ENCODE results near the gene GLTPD2. TPM values are rescaled to one million over a fixed set of nuclear protein-coding genes. Genes with fewer than 3 reads are reported as not detected.

GLTPD2 gene
- total RNA-seq: 10 to 100 TPM; 20.6 to 97.4 (median 60.9) TPM
- long read RNA-seq, partial matches to known transcripts: 2 of 3 reads
- long read RNA-seq, other reads (novel, unspliced or antisense): 0 of 3 reads

GRCh38 chr17:4788807-4789700 is at the start of gene GLTPD2:
GLTPD2 (plus strand) TSS chr17:4788964; CDS start chr17:4789012, 48 bp downstream.
- H3K27me3 ChIP-seq: no peaks in the 10 kb centered on the region
- ATAC-seq (peak; percentile 40 to 63 (median 57)), DNase-seq (peak; percentile 76 to 79 (median 76))
- 8% methylated on average over 7 of the region's 62 CpGs for WGBS (ENCODE audit: insufficient coverage, low coverage, low lambda C conversion rate, missing lambda C conversion rate)
- H3K4me3 ChIP-seq: peak within 1 kb of the TSS; percentile 68 to 84 (median 83)
- H3K4me1 ChIP-seq: peaks cover 0 to 25% (median 5%) of the 10 kb centered on the region in 4 donors
- no peaks in the 10 kb centered on the region for H3K9me3 ChIP-seq
- TF ChIP-seq POLR2A (IDR thresholded peaks at IDR 0.05): peak; percentile 74
- TF ChIP-seq, protein P1, sequence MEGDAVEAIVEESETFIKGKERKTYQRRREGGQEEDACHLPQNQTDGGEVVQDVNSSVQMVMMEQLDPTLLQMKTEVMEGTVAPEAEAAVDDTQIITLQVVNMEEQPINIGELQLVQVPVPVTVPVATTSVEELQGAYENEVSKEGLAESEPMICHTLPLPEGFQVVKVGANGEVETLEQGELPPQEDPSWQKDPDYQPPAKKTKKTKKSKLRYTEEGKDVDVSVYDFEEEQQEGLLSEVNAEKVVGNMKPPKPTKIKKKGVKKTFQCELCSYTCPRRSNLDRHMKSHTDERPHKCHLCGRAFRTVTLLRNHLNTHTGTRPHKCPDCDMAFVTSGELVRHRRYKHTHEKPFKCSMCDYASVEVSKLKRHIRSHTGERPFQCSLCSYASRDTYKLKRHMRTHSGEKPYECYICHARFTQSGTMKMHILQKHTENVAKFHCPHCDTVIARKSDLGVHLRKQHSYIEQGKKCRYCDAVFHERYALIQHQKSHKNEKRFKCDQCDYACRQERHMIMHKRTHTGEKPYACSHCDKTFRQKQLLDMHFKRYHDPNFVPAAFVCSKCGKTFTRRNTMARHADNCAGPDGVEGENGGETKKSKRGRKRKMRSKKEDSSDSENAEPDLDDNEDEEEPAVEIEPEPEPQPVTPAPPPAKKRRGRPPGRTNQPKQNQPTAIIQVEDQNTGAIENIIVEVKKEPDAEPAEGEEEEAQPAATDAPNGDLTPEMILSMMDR (IDR thresholded peaks at IDR 0.05): peak in 2 of 4 donors; percentile 9 to 16
- intact Hi-C loops (cut with DNase I): loop anchor here (5.0 to 10.0 kb wide), 2 partner anchors 54 to 98 kb away; partner anchors contain the start of genes CXCL16 (in 2 of the 2), MED11 (in 2 of the 2) and ZMYND15 (in 2 of the 2)
- peak within 1 kb of the TSS; percentile 84 to 96 (median 92) for H3K27ac ChIP-seq
- no peaks in the 10 kb centered on the region for H3K36me3 ChIP-seq

DNA sequence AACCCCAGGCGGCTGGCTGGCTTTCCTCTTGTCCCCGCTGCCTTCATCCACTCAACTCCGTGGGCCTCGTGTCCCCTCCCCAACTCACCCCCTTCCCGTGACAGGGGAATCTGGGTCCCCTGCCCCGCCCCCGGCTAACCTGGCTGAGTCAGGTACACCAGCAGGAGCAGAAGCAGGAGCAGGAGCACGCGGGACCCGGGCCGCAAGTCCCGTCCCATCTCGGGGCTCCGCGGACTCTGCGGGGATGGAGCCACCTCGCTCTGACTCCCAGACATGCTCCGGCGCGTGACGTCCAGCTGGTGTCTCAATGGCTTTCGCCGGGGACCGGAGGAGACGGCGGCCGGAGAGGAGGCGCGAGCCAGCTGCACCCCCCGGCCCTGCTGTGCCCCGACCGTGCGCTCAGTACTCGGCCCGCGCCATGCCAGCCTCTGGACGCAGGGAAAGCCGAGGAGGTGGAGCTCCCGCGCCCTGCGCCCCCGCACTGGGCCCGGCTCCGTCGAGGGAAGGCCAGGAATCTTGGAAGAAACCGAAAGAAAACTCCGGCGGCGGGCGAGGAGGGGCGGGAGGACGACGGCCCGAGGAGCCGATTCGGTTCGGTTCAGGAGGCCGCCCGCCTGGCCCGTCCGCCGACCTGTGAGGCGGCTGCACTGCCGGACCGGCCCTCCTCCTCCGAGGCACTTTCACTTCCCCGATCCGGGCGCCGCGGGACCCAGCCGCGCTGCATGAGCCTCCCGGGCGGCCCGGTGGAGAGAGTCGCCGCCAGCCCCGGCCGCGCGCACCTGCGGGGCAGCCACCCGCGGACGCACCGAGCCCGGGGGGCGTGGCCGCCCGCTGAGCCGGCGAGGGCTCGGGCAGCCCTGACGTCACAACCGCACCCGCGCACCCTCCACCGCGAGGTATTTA is 49.4 kb upstream of the GLTPD2 start, which contains the start of the genes CXCL16 and ZMYND15:
Gene CXCL16 (minus strand): TSS at position 807 of the 903 bp plus-strand sequence. CDS start 589 bp downstream, at position 218.
Gene ZMYND15 (plus strand): TSS at position 712 of the 903 bp plus-strand sequence. CDS start 716 bp downstream, outside the sequence.
- H3K27ac ChIP-seq: peak within 1 kb of the TSS; percentile 64 to 87 (median 74)
- peaks cover 0 to 4% (median 0%) of the 10 kb centered on the region in 4 donors for H3K4me1 ChIP-seq
- 0% methylated on average over 2 of the region's 100 CpGs for WGBS (ENCODE audit: insufficient coverage, low coverage, low lambda C conversion rate, missing lambda C conversion rate)
- peak within 1 kb of the TSS; percentile 73 to 94 (median 90) for H3K4me3 ChIP-seq
- no peaks in the 10 kb centered on the region for H3K9me3 ChIP-seq
- intact Hi-C loops (cut with DNase I): loop anchor here (10.0 kb wide), 1 partner anchor 45 kb away; the partner anchor contains the start of genes GLTPD2 (in 2 of the 2) and VMO1 (in 2 of the 2)
- peak; percentile 74 to 79 (median 77) for DNase-seq
- TF ChIP-seq POLR2A (IDR thresholded peaks at IDR 0.05): peak; percentile 79
- TF ChIP-seq, protein P1 (IDR thresholded peaks at IDR 0.05): no peak
- H3K27me3 ChIP-seq: no peaks in the 10 kb centered on the region
- ATAC-seq: peak; percentile 63 to 75 (median 70)
- H3K36me3 ChIP-seq: no peaks in the 10 kb centered on the region

DNA sequence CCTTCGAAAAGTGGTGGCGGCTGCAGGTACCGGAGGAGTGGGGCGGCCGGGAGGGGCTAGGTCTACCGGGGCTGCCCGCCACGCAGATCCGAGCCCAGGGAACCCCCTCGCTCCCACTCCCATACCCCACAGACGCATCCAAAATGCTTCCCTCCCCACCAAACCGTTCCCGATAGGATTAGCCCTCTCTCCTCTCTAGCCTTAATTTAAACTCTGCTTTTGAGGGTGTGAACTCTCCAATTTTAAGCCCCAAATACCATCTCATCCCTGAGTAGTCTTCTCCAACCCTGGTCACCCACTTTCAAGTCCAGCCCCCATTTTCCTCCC is 48.8 kb upstream of the GLTPD2 start:
- DNase-seq: no peak
- H3K9me3 ChIP-seq: no peaks in the 10 kb centered on the region
- TF ChIP-seq POLR2A (IDR thresholded peaks at IDR 0.05): no peak
- TF ChIP-seq, protein P1 (IDR thresholded peaks at IDR 0.05): no peak
- peak overlapping the region; percentile 73 to 94 (median 90) for H3K4me3 ChIP-seq
- no peak for ATAC-seq
- no peaks in the 10 kb centered on the region for H3K36me3 ChIP-seq
- intact Hi-C loops (cut with DNase I): no loop called here
- 23% methylated on average over 4 of the region's 13 CpGs for WGBS (ENCODE audit: insufficient coverage, low coverage, low lambda C conversion rate, missing lambda C conversion rate)
- peaks cover 0 to 4% (median 0%) of the 10 kb centered on the region in 4 donors for H3K4me1 ChIP-seq
- no peaks in the 10 kb centered on the region for H3K27me3 ChIP-seq
- peak overlapping the region; percentile 64 to 87 (median 74) for H3K27ac ChIP-seq

DNA sequence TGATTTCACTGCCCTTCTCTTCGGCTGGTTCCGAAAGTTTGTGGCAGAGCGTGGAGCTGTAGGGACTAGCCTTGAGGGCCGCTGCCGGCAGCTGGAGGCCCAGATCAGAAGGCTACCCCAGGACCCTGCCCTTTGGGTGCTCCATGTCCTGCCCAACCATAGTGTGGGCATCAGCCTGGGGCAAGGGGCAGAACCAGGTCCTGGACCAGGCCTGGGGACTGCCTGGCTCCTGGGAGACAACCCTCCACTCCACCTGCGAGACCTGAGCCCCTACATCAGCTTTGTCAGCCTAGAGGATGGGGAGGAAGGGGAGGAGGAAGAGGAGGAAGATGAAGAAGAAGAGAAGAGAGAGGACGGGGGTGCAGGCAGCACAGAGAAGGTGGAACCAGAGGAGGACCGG is 48.2 kb upstream of the GLTPD2 start:
- Histone ChIP-seq H3K27me3 (no peaks in the 10 kb centered on the region), H3K27ac (no peak overlapping the region), H3K36me3 (no peaks in the 10 kb centered on the region), H3K4me3 (no peak overlapping the region), H3K9me3 (no peaks in the 10 kb centered on the region), H3K4me1 (peaks cover 0 to 1% (median 0%) of the 10 kb centered on the region in 4 donors)
- TF ChIP-seq, protein P1 (IDR thresholded peaks at IDR 0.05): no peak
- no peak for TF ChIP-seq POLR2A (IDR thresholded peaks at IDR 0.05)
- no peak for ATAC-seq
- WGBS (ENCODE audit: insufficient coverage, low coverage, low lambda C conversion rate, missing lambda C conversion rate): 100% methylated on average over 6 of the region's 8 CpGs
- no peak for DNase-seq
- intact Hi-C loops (cut with DNase I): no loop called here

Measured in right lobe of liver (tissue), 6 donors.